Hippocampal formation (tissue), 2 donors: ENCODE data around the gene VTA1.
"Not testable (repeated sequence)": the region's sequence is repeated elsewhere in the genome, so short reads cannot be mapped to it uniquely, and the experiment has no call there.

Experiments
- DNase-seq, 2 donors: peaks; one replicate each; lab custom pipeline; 2025; lab: John Stamatoyannopoulos, UW

The VTA1 gene

DNA sequence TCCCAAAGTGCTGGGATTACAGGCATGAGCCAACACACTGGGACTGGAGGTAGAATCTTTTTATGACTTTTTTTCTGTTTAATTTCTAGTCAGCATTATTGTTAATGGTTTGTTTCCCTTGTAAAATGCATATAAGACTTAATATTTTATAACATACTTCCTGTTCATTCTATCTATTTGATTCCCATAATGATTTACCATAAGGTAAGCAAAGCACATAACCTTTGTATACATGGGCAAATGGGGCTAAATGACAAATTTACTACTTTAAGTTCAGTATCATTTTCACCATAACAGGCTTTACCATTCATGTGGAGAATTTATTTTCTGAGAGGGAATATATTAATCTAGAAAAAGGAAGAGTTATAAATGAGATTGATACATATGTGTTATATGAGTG is 24.3 kb downstream of the VTA1 start:
- DNase-seq: no peak

DNA sequence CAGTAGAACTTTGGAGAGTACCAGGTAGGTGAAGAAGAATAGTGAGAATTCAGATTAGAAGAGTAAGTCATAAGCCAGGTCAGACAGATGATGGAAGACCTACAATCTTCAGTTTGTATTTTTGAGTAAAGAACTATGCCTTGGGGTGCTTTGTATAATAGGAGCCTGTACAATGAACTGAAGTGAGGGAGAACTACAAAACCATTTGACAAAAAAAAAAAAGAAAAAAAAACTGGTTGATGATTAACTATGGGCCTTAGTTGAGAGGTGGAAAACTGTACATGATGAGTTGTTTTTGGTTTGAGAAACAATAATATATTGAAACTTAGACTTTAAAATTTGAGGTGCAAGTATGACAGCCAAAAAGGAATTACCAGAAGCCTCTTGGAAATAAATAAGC is 25.7 kb downstream of the VTA1 start:
- no peak for DNase-seq

DNA sequence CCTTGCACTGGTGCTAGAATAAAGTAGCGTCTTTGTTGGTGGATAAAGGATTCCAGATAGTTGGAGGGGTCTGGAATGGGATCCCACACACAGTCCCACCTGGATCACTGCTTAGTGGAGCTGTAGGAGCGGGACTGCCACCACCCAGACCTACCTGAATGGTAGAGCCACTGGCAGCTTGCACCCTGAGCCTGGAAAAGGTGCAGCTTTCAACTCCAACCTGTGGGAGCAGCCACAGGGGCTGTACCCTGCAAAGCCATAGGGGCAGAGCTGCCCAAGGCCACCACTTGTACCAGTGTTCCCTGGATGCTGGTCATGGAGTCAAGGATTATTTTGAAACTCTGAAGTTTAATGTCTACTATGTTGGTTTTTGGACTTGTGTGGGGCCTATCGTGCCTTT is 26.9 kb downstream of the VTA1 start:
- DNase-seq: no peak

GRCh38 chr6:142174703-142175102 is 27.6 kb downstream of the VTA1 start:
- no peak for DNase-seq

DNA sequence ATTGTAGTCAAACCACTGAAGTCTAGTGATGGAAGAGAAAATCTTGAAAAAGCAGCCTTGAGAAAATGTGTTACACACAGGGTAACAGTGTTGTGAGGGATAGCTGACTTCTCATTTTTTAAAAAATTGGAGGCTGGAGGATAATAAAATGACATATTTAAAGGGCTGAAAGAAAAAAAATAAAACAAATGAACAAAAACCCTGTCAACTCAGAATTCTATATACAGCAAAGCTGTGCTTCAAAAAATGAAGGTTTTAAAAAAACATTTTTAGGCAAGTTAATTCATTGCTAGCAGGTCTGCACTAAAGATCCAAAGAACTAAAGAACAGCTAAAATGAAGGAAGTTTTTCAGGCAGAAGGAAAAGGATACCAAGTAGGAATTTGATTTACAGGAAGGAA is 31.1 kb downstream of the VTA1 start:
- no peak for DNase-seq

DNA sequence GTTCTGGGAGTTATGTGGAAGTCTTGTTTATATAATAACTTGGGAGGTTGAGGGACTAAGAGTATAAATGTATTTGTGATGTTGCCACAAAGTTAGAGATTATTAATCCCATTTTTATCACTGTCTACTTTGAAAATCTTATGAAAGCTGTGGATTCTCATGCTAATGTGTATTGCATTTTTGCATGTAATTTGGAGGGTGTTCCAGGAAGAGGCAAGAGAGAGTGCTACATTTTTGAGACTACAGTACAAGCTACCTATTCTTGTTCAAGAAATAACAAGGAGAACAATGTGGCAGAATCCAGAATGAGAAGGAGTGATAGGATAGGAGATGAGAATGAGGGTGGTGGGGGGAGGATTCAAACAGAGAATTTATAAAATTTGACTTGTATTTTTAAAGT is 34.9 kb downstream of the VTA1 start:
- DNase-seq: no peak

DNA sequence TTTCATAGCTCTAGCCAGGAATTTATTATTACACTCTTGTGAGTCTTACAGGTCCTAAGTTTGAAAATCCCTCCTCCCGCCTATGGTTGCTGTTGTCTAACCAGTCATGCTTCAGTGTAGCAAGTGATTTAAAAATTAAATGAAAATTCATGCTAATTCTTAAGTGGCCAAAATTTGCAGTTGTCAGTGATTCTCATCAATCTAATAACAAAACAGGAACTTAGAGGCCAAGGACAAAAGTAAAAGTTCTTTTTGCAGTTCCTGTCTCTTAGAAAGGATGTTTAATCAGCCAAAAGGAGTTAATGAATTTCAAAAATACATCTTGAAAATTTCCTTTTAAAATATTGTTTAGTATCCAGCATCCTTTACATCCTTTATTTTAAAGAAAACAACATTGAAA is 36.3 kb downstream of the VTA1 start:
- DNase-seq: no peak

DNA sequence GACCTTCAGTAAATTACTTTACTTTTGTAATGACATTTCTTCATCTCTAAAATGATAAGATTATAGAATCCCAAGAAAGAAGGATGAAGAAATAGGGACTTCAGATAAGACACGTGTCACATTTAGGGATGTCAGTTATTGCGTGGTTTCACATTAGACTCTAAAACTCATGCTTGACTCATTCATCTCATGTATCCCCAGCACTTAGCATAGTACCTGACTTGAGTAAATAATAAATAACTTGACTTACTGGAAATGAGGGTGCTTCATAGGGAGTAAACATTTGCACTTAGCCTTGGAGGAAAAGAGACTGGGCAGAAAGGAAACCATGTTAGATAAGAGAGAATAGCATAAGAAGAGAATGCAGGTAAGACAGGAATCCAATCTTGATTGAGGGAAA is 37.2 kb downstream of the VTA1 start:
- no peak for DNase-seq

- DNase-seq: no peak
Observed at GRCh38 chr6:142185641-142186040, 38.6 kb downstream of the VTA1 start.

GRCh38 chr6:142187209-142187608 is 40.1 kb downstream of the VTA1 start:
- DNase-seq: no peak

GRCh38 chr6:142188341-142188740 is 41.3 kb downstream of the VTA1 start:
- DNase-seq: not testable (repeated sequence)

GRCh38 chr6:142189057-142189456 is 42.0 kb downstream of the VTA1 start:
- no peak for DNase-seq

GRCh38 chr6:142192343-142192742 is 45.3 kb downstream of the VTA1 start:
- no peak for DNase-seq

DNA sequence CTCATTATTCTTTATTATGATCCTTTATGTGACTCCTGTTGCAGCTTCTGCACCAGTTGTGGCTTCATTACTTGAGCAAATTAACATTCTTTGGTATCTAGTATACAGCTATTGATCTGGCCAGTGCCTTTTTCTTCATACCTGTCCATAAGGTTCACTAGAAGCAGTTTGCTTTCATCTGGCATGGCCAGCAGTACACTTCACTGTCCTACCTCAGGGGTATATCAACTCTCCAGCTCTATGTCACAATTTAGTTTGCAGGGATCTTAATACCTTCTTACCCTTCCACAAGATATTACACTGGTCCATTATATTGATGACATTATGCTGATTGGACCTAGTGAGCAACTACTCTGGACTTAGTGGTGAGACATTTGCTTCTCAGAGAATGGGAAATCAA is 46.6 kb downstream of the VTA1 start:
- no peak for DNase-seq

DNA sequence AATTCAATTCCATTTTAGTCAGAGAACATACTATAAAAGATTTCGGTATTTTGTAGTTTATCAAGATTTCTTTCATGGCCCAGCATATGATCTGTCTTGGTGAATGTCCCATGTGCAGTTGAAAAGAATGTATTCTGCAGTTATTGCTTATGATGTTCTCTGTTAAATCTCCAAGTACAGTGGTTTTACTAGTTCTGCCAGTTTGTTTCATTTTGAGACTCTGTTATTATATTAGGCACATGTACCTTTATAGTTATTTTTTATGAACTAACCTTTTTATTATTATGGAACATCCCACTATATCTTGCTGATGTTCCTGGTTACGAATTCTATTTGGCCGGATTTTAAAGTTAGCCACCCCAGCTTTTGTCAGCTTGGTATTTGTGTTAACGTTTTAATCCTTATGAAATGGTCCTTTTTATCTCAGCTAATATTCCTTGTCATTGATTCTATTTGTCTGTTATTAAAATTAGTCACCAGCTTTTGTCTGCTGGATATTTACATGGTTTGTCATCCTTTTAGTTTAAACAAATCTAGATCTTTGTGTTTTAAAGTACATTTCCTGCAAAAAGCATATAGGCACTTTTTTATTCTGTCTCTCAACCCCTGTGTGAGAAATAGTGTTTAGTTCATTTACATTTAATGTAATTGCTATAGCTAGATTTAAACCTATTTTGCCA is 48.9 kb downstream of the VTA1 start:
- DNase-seq: no peak

- DNase-seq: no peak
Observed at GRCh38 chr6:142200846-142201628, 54.0 kb downstream of the VTA1 start.

- no peak for DNase-seq
Observed at GRCh38 chr6:142207265-142207877, 60.3 kb downstream of the VTA1 start.

- no peak for DNase-seq
Observed at GRCh38 chr6:142210606-142211005, 63.5 kb downstream of the VTA1 start.

GRCh38 chr6:142213402-142213801 is 66.3 kb downstream of the VTA1 start:
- no peak for DNase-seq

- DNase-seq: peak in 1 of 2 donors; percentile 22
Observed at GRCh38 chr6:142218446-142218845, 71.4 kb downstream of the VTA1 start.

DNA sequence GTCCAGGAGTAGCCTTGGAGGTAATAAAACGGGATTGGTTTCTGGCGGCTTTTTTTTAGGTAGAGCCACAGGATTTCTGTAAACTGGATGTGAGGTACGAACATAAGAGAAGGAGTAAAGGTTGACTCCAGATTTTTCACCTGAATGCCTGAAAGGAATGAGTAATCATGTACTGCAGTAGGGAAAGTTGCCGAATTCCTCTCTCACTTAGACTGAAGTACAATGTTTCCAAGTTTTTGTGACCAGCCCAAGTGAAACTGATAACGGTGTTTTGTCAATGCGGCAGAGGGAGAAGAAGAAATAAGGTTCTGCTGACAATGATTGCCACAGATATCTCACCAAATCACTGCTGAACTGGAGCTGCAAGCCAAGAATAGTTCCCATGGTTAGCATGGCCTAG is 75.0 kb downstream of the VTA1 start:
- no peak for DNase-seq

- no peak for DNase-seq
Observed at GRCh38 chr6:142223938-142224337, 76.9 kb downstream of the VTA1 start.

DNA sequence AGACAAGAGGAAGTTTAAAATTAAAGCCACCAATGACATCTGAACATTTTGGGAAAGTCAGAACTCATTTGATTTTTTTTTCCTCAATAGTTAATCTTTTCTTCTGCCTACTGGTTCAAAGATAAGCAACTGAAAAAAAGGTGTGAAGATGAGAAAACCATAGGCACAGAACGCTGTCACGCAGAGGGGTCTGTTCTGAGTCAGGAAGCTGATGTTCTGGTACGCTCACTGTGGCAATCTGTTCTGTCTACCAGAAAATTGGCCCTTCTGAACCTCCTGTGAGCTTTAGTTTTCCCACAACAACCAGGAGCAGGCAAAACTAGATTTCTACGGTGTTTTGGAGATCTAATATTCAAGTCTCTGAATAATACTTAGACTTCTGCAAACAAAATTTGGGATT is 78.1 kb downstream of the VTA1 start:
- DNase-seq: no peak
